ENCODE results near the gene WDR31. TPM values are rescaled to one million over a fixed set of nuclear protein-coding genes. Genes with fewer than 3 reads are reported as not detected.

Gene WDR31
- total RNA-seq, 2 experiments from 2014 or later, result 1.3 to 1.4 TPM

- ATAC-seq (no peak), DNase-seq (no peak)
- Mint-ChIP-seq H3K4me1 (ENCODE audit: low read depth) (peaks cover 8% of the 10 kb centered on the region), H3K27ac (peak overlapping the region; percentile 60), H3K4me3 (no peak overlapping the region), H3K9me3 (no peaks in the 10 kb centered on the region), H3K27me3 (no peaks in the 10 kb centered on the region), H3K36me3 (ENCODE audit: low read depth) (peaks cover 20% of the 10 kb centered on the region)
- TF ChIP-seq CTCF (IDR thresholded peaks at IDR 0.05), result no peak
- intact Hi-C loops (cut with micrococcal nuclease), result no loop called here
- ChIA-PET CTCF (no interaction called here), POLR2A (no interaction called here)
Observed at GRCh38 chr9:113267911-113268566, 72.0 kb downstream of the WDR31 start.

- DNase-seq (no peak), ATAC-seq (no peak)
- ChIA-PET CTCF (interaction anchor here (0.6 to 1.6 kb wide), 2 partner anchors 8 to 48 kb away, joined by 3 to 9 read pairs; no protein-coding TSS in a partner anchor), POLR2A (no interaction called here)
- no peak for TF ChIP-seq CTCF (IDR thresholded peaks at IDR 0.05)
- no peak overlapping the region for H3K27ac Mint-ChIP-seq
- H3K9me3 Mint-ChIP-seq, result no peaks in the 10 kb centered on the region
- intact Hi-C loops (cut with micrococcal nuclease), result no loop called here
- peaks cover 25% of the 10 kb centered on the region for H3K36me3 Mint-ChIP-seq (ENCODE audit: low read depth)
- no peak overlapping the region for H3K4me3 Mint-ChIP-seq
- no peaks in the 10 kb centered on the region for H3K27me3 Mint-ChIP-seq
- peaks cover 8% of the 10 kb centered on the region for H3K4me1 Mint-ChIP-seq (ENCODE audit: low read depth)
Observed at GRCh38 chr9:113266174-113266573, 73.9 kb downstream of the WDR31 start.

Other genes starting within 250 kb of the WDR31 start
- gene SLC31A2, start 189.3 kb downstream of the WDR31 start, total RNA-seq, result 1 to 10 TPM; 1.6 to 3.4 TPM
- 10 to 100 TPM; 32.5 to 33.7 TPM for gene FKBP15, start 119.0 kb downstream of the WDR31 start, total RNA-seq
- gene SLC31A1, start 118.7 kb downstream of the WDR31 start, total RNA-seq, result 10 to 100 TPM; 18.3 to 19.2 TPM
- 10 to 100 TPM; 28.0 to 30.4 TPM for gene CDC26, start 64.7 kb downstream of the WDR31 start, total RNA-seq
- gene PRPF4, start 64.6 kb downstream of the WDR31 start, total RNA-seq, result 10 to 100 TPM; 52.9 to 56.5 TPM
- under 1 TPM in 1 of 2 experiments, not detected in 1; 0.27 TPM for gene RNF183, start 36.9 kb downstream of the WDR31 start, total RNA-seq
- 1 to 10 TPM; 8.2 to 9.1 TPM for gene BSPRY, start 9.3 kb upstream of the WDR31 start, total RNA-seq
- gene HDHD3, start 36.7 kb upstream of the WDR31 start, total RNA-seq, result 10 to 100 TPM; 11.6 to 13.3 TPM
- gene ALAD, start 61.0 kb upstream of the WDR31 start, total RNA-seq, result 10 to 100 TPM; 16.2 to 16.3 TPM
- 10 to 100 TPM; 49.0 to 50.9 TPM for gene POLE3, start 70.4 kb upstream of the WDR31 start, total RNA-seq
- gene C9orf43, start 70.5 kb upstream of the WDR31 start, total RNA-seq, result under 1 TPM; 0.74 to 0.83 TPM
- 10 to 100 TPM; 51.0 to 51.5 TPM for gene RGS3, start 123.5 kb upstream of the WDR31 start, total RNA-seq